HG03571 (cell line): ENCODE results near the gene TBC1D1.

Experiments
- ATAC-seq: cut with Tn5 transposase; IDR thresholded peaks from one replicate; pipeline ENCODE4 v1.9.1; 2021; ENCODE audit not compliant: unreplicated experiment

Gene TBC1D1

GRCh38 chr4:37884855-37885487 is 5.9 kb upstream of the TBC1D1 start:
- no peak for ATAC-seq

- no peak for ATAC-seq
These were observed 5.4 kb upstream of the TBC1D1 start for GRCh38 chr4:37885496-37885895.

GRCh38 chr4:37889849-37890800 is 759 bp upstream of the TBC1D1 start:
- ATAC-seq = no peak

- ATAC-seq = peak; percentile 56
These were observed 626 bp downstream of the TBC1D1 start for GRCh38 chr4:37891260-37892159.

GRCh38 chr4:37892641-37893040 is 1.8 kb downstream of the TBC1D1 start:
- ATAC-seq = peak; percentile 46

GRCh38 chr4:37893164-37893563 is 2.3 kb downstream of the TBC1D1 start:
- ATAC-seq = no peak

GRCh38 chr4:37895271-37895670 is 4.4 kb downstream of the TBC1D1 start:
- no peak for ATAC-seq

- ATAC-seq = no peak
These were observed 5.4 kb downstream of the TBC1D1 start for GRCh38 chr4:37896206-37896860.

GRCh38 chr4:37902212-37902611 is 11.3 kb downstream of the TBC1D1 start:
- no peak for ATAC-seq

GRCh38 chr4:37902738-37903693 is 12.1 kb downstream of the TBC1D1 start:
- no peak for ATAC-seq

GRCh38 chr4:37903901-37904300 is 13.0 kb downstream of the TBC1D1 start:
- no peak for ATAC-seq

- ATAC-seq = no peak
These were observed 13.9 kb downstream of the TBC1D1 start for GRCh38 chr4:37904824-37905223.

- ATAC-seq = no peak
These were observed 14.8 kb downstream of the TBC1D1 start for GRCh38 chr4:37905533-37906169.

- ATAC-seq = no peak
These were observed 17.8 kb downstream of the TBC1D1 start for GRCh38 chr4:37908488-37909331.

GRCh38 chr4:37909332-37910090 is 18.6 kb downstream of the TBC1D1 start:
- no peak for ATAC-seq

- no peak for ATAC-seq
These were observed 19.2 kb downstream of the TBC1D1 start for GRCh38 chr4:37910091-37910486.

GRCh38 chr4:37914539-37914938 is 23.7 kb downstream of the TBC1D1 start:
- ATAC-seq = no peak
